SJSA1 (cell line): Measurements from ENCODE around the gene ZC3H13. TPM values are rescaled to one million over a fixed set of nuclear protein-coding genes. Genes with fewer than 3 reads are reported as not detected.
A peak's percentile ranks its signal among the peaks of the same experiment; 100 is the strongest.

ENCODE experiments used
- DNase-seq, 2 experiments: peaks; one replicate each; pipeline ENCODE4 v3.0.0-alpha.2; 2015 to 2020; ENCODE audit warnings: low spot score in 2 of 2, low read depth in 1 of 2
- H3K27ac ChIP-seq: fragments of 250-450 bp; sonication (Bioruptor Pico); 2 replicates; pipeline ENCODE4 v1.5.1; 2020; ENCODE audit warnings: mild to moderate bottlenecking, moderate library complexity
- H3K27me3 ChIP-seq: fragments of 250-450 bp; sonication (Bioruptor Pico); replicated peaks from 2 replicates; pipeline ENCODE4 v1.5.1; 2020; ENCODE audit warnings: mild to moderate bottlenecking, moderate library complexity
- H3K36me3 ChIP-seq: fragments of 250-450 bp; sonication (Bioruptor Pico); 2 replicates; pipeline ENCODE4 v1.5.1; 2020; ENCODE audit warnings: mild to moderate bottlenecking
- H3K4me1 ChIP-seq: fragments of 250-450 bp; sonication (Bioruptor Pico); replicated peaks from 2 replicates; pipeline ENCODE4 v1.6.1; 2021; ENCODE audit warnings: mild to moderate bottlenecking
- H3K4me3 ChIP-seq: fragments of 250-450 bp; sonication (Bioruptor Pico); 2 replicates; pipeline ENCODE4 v1.5.1; 2020; ENCODE audit warnings: mild to moderate bottlenecking
- H3K9me3 ChIP-seq: fragments of 250-450 bp; sonication (Bioruptor Pico); replicated peaks from 2 replicates; pipeline ENCODE4 v1.5.1; 2020; ENCODE audit warnings: mild to moderate bottlenecking
- total RNA-seq: library from RNA; depleted of rRNA; stranded (reverse); fragments of >200 nt; shearing (Covaris generic); gene quantifications from 2 replicates; pipeline ENCODE4 v1.2.3, GENCODE V29; 2014; rRNA removed

The ZC3H13 gene, protein sequence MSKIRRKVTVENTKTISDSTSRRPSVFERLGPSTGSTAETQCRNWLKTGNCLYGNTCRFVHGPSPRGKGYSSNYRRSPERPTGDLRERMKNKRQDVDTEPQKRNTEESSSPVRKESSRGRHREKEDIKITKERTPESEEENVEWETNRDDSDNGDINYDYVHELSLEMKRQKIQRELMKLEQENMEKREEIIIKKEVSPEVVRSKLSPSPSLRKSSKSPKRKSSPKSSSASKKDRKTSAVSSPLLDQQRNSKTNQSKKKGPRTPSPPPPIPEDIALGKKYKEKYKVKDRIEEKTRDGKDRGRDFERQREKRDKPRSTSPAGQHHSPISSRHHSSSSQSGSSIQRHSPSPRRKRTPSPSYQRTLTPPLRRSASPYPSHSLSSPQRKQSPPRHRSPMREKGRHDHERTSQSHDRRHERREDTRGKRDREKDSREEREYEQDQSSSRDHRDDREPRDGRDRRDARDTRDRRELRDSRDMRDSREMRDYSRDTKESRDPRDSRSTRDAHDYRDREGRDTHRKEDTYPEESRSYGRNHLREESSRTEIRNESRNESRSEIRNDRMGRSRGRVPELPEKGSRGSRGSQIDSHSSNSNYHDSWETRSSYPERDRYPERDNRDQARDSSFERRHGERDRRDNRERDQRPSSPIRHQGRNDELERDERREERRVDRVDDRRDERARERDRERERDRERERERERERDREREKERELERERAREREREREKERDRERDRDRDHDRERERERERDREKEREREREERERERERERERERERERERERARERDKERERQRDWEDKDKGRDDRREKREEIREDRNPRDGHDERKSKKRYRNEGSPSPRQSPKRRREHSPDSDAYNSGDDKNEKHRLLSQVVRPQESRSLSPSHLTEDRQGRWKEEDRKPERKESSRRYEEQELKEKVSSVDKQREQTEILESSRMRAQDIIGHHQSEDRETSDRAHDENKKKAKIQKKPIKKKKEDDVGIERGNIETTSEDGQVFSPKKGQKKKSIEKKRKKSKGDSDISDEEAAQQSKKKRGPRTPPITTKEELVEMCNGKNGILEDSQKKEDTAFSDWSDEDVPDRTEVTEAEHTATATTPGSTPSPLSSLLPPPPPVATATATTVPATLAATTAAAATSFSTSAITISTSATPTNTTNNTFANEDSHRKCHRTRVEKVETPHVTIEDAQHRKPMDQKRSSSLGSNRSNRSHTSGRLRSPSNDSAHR (N-terminal part only)
- total RNA-seq = 6.7 and 12.2 TPM in 2 replicates

DNA sequence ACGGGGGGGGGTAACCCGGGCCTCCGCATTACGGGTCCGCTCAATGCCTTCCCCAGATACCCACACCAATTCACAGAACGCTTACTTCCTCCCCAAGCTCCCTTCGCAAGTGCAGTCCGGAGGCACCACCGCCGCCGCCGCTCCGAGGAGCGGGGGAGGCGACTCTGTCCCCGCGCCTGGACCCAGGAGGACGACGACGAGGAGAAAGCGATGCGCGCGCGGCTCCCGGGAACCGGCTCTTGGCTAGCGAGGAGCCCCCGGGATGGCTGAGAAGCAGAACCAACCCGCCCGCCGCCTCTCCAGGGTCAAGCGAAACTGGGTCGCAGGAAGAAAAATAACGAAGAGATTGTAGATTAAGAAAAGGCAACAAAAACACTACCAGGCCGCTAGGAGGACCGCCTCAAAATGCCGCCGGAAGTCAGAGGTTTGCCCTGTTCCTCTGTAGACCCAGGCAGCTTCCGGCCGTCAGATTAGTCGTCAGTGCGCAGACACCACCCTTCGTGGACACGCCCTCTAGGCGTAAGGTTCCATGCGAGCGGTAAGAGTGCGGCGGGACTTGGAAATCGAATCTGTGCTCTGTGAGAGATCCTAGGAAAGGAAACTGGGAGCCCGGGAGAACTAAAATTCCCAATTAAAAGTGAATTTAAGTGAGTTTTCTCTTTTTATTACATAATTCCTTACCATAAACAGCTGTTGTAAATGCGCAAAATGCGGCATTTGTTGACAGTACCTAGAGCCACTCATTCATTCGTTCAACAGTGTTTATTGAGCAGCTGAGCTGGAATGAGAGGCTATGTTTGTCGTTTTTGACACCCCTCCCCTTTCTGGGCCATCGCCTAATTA is at the start of gene ZC3H13:
Gene ZC3H13 (minus strand): TSS at position 428 of the 843 bp plus-strand sequence. CDS start 7,239 bp downstream, outside the sequence.
- H3K4me1 ChIP-seq = no peaks in the 10 kb centered on the region
- DNase-seq = peak; percentile 82 to 92
- H3K36me3 ChIP-seq = peaks cover 5% of the 10 kb centered on the region; the same call in 1 of the 2 replicates
- peak within 1 kb of the TSS; percentile 82 for H3K27ac ChIP-seq
- no peaks in the 10 kb centered on the region for H3K27me3 ChIP-seq
- H3K4me3 ChIP-seq = peak within 1 kb of the TSS; percentile 85
- H3K9me3 ChIP-seq = no peaks in the 10 kb centered on the region

DNA sequence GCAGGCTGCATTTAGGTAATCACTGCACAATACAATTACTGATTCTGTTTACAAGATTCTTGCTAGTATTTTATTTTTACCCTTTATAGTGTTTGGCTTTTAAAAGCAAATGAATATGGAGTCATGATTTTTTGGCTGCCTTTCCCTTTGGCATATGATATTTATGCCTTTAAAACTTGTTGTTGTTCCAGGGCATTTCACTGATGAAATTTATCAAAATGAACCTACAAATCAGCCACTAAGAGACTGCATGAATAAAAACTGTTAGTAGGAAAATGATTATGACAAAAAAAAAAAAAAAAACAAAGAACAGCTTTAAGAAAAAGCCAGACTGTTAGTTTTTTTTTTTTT is 49.7 kb upstream of the ZC3H13 start:
- Histone ChIP-seq H3K4me3 (no peak overlapping the region), H3K4me1 (no peaks in the 10 kb centered on the region), H3K9me3 (no peaks in the 10 kb centered on the region), H3K27ac (no peak overlapping the region), H3K27me3 (no peaks in the 10 kb centered on the region), H3K36me3 (no peaks in the 10 kb centered on the region)
- no peak for DNase-seq

DNA sequence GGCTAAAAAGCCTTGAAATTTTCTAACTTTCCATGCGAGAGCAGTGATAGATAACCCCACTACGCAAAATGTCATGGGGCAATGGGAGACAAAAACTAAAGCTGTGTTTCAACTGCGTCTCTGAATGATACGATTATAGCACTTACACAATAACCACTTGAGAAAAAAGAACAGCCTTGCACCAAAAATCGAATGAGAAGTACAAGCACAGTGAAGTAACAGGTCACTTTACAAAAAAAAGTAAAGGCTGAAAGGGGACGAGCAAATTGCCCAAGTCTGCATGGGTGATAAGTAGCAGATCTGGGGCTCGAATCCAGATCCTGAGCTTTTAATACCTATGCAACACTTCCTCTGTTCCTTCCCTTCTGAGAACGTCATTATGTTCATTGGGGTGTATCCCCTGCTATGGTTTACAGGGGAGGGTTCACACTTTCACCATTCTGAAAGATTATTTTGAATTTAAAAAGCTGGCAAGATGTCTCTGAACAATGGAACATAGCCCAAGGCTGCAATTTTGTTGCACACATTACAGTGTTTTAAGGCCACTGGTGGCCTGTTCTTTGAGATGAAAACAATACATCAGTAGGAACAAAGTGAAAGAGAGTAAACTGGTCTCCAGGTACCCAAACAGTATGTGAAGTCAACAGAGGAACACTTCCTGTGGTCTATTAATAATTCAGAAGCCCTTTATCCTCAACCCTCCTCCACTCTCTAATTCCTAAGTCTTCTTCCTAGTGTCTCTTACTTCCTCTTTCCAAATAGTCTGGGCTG is 49.1 kb upstream of the ZC3H13 start:
- Histone ChIP-seq H3K27ac (no peak overlapping the region), H3K27me3 (no peaks in the 10 kb centered on the region), H3K4me1 (no peaks in the 10 kb centered on the region), H3K4me3 (no peak overlapping the region), H3K9me3 (no peaks in the 10 kb centered on the region), H3K36me3 (no peaks in the 10 kb centered on the region)
- DNase-seq = no peak

DNA sequence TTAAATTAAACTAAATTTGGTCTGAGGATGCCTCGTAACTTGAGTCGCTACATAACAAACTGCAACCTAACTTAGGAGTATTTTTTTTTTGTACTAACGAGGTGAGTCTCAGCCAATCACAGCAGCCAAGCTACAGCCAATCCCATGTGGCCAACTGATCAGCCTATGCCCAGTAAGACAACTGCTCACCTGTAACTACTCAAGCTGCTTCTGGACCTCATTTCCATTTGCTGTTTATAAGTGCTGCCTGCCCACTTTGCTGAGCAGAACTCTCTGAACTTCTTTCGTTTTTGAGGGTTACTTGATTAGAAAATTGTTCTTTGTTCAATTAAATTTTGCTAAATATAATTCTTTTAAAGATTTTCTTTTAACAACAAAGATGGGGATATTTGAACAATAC is 48.5 kb upstream of the ZC3H13 start:
- DNase-seq = no peak
- no peaks in the 10 kb centered on the region for H3K27me3 ChIP-seq
- H3K27ac ChIP-seq = no peak overlapping the region
- no peaks in the 10 kb centered on the region for H3K4me1 ChIP-seq
- H3K4me3 ChIP-seq = no peak overlapping the region
- H3K9me3 ChIP-seq = no peaks in the 10 kb centered on the region
- H3K36me3 ChIP-seq = no peaks in the 10 kb centered on the region

DNA sequence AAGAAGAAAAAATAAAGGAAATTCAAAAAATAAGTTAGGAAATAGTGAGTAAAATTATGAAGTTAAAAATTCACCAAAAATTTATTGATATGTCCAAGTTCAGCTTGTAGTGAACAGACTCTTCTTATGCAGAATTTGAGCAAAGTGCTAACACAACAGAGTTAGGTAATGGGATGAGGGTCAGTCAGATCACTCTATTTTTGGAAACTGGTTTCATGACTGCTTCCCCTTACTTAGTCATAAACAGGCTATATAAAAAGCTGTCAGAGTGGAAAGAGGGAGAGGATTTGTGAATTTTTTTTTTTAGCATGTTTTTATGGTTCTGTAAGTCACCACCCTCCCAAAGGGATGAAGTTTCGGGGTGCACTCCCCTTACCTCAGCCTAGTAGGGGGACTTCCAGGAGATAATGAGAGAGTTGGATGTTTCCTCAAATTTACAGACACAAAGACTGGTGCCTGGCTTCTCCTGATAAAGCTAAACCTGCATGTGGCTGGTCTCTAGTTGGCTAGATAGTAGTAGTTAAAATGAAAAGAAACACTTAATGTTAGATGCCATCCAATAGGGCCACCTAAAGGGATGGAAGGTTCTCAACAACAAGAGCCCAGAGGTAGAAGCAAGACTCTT is 47.8 kb upstream of the ZC3H13 start:
- no peak overlapping the region for H3K27ac ChIP-seq
- no peak for DNase-seq
- no peaks in the 10 kb centered on the region for H3K9me3 ChIP-seq
- no peak overlapping the region for H3K4me3 ChIP-seq
- H3K27me3 ChIP-seq = no peaks in the 10 kb centered on the region
- H3K4me1 ChIP-seq = no peaks in the 10 kb centered on the region
- H3K36me3 ChIP-seq = no peaks in the 10 kb centered on the region

DNA sequence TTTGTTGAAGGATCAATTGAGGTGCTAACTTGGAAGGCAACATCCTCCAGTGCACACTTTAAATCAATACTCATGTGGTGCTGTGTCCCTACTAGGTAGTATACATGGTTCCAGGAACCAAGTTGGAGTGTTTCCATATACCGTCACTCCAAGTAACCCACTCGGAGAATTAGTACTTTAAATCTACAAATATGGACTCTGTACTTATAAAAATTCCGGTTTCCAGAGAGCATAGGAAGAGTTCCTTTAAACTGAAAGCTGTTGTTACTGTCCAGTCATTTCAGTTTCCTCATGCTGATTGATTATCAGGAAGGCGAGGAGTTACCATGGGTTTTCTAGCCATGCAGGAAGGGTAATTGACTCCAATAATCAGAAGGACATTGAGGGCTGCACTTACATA is 45.1 kb upstream of the ZC3H13 start:
- no peak for DNase-seq
- Histone ChIP-seq H3K27ac (no peak overlapping the region), H3K4me1 (no peaks in the 10 kb centered on the region)

DNA sequence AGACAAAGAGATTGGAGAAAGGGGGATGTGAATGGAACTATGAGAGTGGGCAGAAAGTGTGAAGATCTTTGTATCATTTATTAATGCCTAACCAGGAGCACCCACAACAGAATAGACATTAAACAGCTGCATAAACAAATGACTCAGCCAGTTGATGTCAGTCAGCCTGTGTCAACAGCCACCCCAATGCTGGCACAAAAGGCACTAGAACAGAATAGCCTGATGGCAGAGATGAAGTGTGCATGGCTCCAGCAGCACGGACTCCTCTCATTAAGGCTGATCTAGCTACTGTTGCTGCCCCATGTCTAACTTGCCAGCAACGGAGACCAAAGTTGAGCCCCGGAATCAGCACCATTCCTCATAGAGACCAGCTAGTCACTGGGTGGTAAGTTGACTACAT is 44.5 kb upstream of the ZC3H13 start:
- H3K27me3 ChIP-seq = no peaks in the 10 kb centered on the region; the same call in 1 of the 2 replicates
- H3K36me3 ChIP-seq = no peaks in the 10 kb centered on the region
- H3K27ac ChIP-seq = no peak overlapping the region
- DNase-seq = no peak
- H3K4me1 ChIP-seq = no peaks in the 10 kb centered on the region
- no peaks in the 10 kb centered on the region for H3K9me3 ChIP-seq
- H3K4me3 ChIP-seq = no peak overlapping the region

More for the DNA sequence above, 45.1 kb upstream of the ZC3H13 start:
- no peaks in the 10 kb centered on the region for H3K9me3 ChIP-seq
- H3K4me3 ChIP-seq = no peak overlapping the region
- H3K27me3 ChIP-seq = no peaks in the 10 kb centered on the region
- H3K36me3 ChIP-seq = no peaks in the 10 kb centered on the region

DNA sequence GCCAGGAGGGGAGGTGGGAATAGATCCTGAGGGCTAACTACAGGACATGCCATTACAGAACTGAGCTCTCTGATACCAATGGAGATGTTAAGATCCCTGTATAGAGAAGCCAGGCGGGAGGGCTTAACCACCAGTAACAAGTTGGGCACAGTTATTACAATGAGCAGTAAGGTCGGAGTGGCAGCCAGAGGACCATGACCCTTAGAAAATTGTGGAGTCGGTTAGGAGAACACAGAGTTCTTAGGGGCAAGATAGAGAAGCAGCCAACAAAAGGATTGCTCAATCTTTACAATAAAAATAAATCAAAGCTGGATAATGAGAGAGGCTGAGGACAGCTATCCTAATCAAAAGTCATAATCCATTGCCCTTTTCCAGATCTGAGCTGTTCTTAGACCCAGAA is 41.9 kb upstream of the ZC3H13 start:
- Histone ChIP-seq H3K9me3 (no peaks in the 10 kb centered on the region), H3K27me3 (no peaks in the 10 kb centered on the region; the same call in 1 of the 2 replicates), H3K36me3 (no peaks in the 10 kb centered on the region), H3K4me1 (no peaks in the 10 kb centered on the region), H3K27ac (no peak overlapping the region), H3K4me3 (no peak overlapping the region)
- DNase-seq = no peak

DNA sequence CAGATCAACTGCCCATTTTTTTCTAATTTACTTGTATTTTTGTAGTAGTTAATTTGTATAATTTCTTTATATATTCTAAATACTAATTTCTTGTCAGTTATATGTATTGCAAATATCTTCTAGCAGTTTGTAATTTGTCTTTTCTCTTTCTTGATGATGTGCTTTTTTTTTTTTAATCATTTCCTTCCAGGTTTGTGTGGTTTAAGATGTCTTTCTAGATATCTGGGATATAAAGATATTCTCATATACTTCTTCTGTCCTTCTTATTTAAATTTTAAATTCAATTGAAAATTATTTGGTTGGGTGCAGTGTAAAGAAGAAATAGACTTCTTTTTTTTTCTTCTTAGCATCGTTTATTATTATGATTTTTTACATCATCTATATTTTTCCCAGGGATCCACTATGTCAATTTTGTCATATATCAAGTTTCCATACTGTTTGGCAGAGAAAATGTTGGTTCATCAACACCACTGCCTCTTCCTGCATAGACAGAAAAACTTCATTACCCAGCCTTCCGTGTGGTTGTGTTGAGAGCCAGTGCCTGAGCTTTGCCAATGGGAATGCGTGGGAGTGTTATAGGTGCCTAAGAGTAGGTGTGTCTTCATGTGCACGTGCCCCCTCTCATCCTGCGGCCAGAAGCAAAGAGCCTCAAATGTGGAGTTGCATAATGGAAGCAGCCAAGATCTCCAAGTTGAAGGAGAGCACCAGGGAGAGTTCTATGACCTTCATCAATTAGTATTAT is 36.4 kb upstream of the ZC3H13 start:
- H3K4me1 ChIP-seq = no peaks in the 10 kb centered on the region
- H3K9me3 ChIP-seq = no peaks in the 10 kb centered on the region
- no peaks in the 10 kb centered on the region for H3K36me3 ChIP-seq
- no peaks in the 10 kb centered on the region; the same call in none of the 2 replicates for H3K27me3 ChIP-seq
- H3K4me3 ChIP-seq = no peak overlapping the region
- DNase-seq = no peak
- no peak overlapping the region for H3K27ac ChIP-seq

DNA sequence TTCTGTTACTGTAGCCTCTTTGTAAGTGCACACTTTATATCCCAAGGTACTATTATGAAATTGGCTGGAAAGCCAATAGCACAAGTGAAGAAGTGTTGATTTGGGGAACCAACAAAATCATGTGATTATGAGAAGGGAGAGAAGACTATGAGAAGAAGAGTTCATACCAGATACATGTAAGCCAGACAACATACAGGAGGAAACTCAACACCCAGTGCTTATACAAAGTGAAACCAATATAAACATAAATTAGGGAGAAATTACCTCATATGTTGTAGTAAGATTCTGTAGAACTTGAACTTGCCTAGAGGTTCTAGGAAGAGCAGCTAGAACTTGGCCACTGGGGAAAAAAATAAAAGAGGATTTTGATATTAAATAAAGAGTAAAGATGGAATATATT is 34.9 kb upstream of the ZC3H13 start:
- no peak overlapping the region for H3K27ac ChIP-seq
- no peak overlapping the region for H3K4me3 ChIP-seq
- DNase-seq = no peak
- no peaks in the 10 kb centered on the region for H3K9me3 ChIP-seq
- H3K4me1 ChIP-seq = no peaks in the 10 kb centered on the region
- no peaks in the 10 kb centered on the region; the same call in none of the 2 replicates for H3K27me3 ChIP-seq
- H3K36me3 ChIP-seq = no peaks in the 10 kb centered on the region

DNA sequence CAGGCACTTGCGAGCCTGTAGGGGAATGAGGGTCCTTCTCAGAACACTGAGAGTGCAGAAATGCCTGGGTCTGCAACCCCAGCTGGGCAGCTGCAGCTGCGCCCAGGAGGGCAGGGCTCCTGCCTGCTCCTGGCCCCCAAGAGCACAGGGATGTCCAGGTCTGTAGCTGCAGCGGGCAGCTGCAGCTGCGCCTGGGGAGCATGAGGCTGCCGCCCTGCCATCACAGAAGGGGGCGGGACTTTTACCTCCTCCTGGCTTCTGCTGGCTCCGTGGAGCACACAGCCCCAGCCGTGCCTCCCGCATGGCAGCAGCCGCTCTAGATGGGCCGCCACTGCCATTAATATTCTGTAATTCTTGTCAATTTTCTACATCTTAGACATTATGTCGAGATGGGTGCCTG is 34.4 kb upstream of the ZC3H13 start:
- DNase-seq = no peak
- no peaks in the 10 kb centered on the region for H3K9me3 ChIP-seq
- H3K27me3 ChIP-seq = no peaks in the 10 kb centered on the region; the same call in none of the 2 replicates
- H3K4me3 ChIP-seq = no peak overlapping the region
- no peaks in the 10 kb centered on the region for H3K4me1 ChIP-seq
- H3K27ac ChIP-seq = no peak overlapping the region
- H3K36me3 ChIP-seq = no peaks in the 10 kb centered on the region
